A673 (cell line): Measurements from ENCODE around the gene NTSR2. TPM values are rescaled to one million over a fixed set of nuclear protein-coding genes. Genes with fewer than 3 reads are reported as not detected.

Experiments
- BruUV-seq: library from RNA; stranded (reverse); fragments of 400-500 nt; replicated peaks from 2 replicates; lab custom pipeline; 2021; lab: Mats Ljungman, UMichigan
- CTCF ChIA-PET: fragments of 300-600 bp; sonication (Branson Sonifier 250); formaldehyde crosslinking; loops from one replicate; lab custom pipeline; 2022; ENCODE audit warnings: antibody characterized with exemption; lab: Charles Lee
- POLR2A ChIA-PET: fragments of 300-600 bp; sonication (Branson Sonifier 250); formaldehyde crosslinking; loops from one replicate; lab custom pipeline; 2022; ENCODE audit warnings: antibody characterized with exemption; ENCODE audit not compliant: low non-redundant PET; lab: Charles Lee
- DNase-seq: peaks from one replicate; pipeline ENCODE4 v3.0.0-alpha.2; 2015; ENCODE audit warnings: low spot score
- H3K27ac ChIP-seq: fragments of 200-600 bp; sonication (generic); 2 replicates; pipeline ENCODE4 v1.5.1; 2016; ENCODE audit warnings: mixed run types, low read depth, mild to moderate bottlenecking, mixed read lengths, antibody characterized with exemption, low read length; ENCODE audit not compliant: poor library complexity, severe bottlenecking
- H3K27me3 ChIP-seq: fragments of 200-600 bp; sonication (generic); replicated peaks from 2 replicates; pipeline ENCODE4 v1.6.1; 2017; ENCODE audit warnings: mixed run types, low read depth, mild to moderate bottlenecking, mixed read lengths, antibody characterized with exemption, low read length; ENCODE audit not compliant: insufficient read depth, poor library complexity
- H3K36me3 ChIP-seq: fragments of 200-600 bp; sonication (generic); 2 replicates; pipeline ENCODE4 v1.6.1; 2016; ENCODE audit warnings: mixed run types, mild to moderate bottlenecking, mixed read lengths, antibody characterized with exemption, low read length; ENCODE audit not compliant: insufficient read depth, poor library complexity, severe bottlenecking
- H3K4me1 ChIP-seq: fragments of 200-600 bp; sonication (generic); 2 replicates; pipeline ENCODE4 v1.6.1; 2017; ENCODE audit warnings: mixed run types, mild to moderate bottlenecking, mixed read lengths, antibody characterized with exemption, low read length; ENCODE audit not compliant: insufficient read depth, poor library complexity, severe bottlenecking
- H3K4me3 ChIP-seq: fragments of 200-600 bp; sonication (generic); 2 replicates; pipeline ENCODE4 v1.5.1; 2016; ENCODE audit warnings: low read depth, mixed run types, mild to moderate bottlenecking, mixed read lengths, low read length; ENCODE audit not compliant: poor library complexity, severe bottlenecking
- H3K9me3 ChIP-seq: fragments of 200-600 bp; sonication (generic); 2 replicates; pipeline ENCODE4 v1.6.1; 2016; ENCODE audit warnings: mixed run types, low read depth, mild to moderate bottlenecking, mixed read lengths, antibody characterized with exemption, low read length; ENCODE audit not compliant: poor library complexity, severe bottlenecking
- CTCF ChIP-seq: fragments of 300-800, 200-600 bp; sonication (generic); conservative IDR thresholded peaks from 2 replicates; pipeline ENCODE4 v1.5.1; 2017; ENCODE audit warnings: low read depth, mild to moderate bottlenecking, antibody characterized with exemption, low read length, moderate library complexity, mixed read lengths
- EZH2 ChIP-seq: fragments of 200-600 bp; sonication (generic); IDR thresholded peaks from 2 replicates; pipeline ENCODE4 v1.6.1; 2017; ENCODE audit warnings: borderline replicate concordance, low read depth, mild to moderate bottlenecking, mixed read lengths, antibody characterized with exemption, low read length; ENCODE audit not compliant: poor library complexity, severe bottlenecking
- intact Hi-C: fragments of 100-400 bp; cut with micrococcal nuclease; formaldehyde crosslinking; loops from one replicate; pipeline ENCODE4 v1.10.0; 2022; ENCODE audit not compliant: unreplicated experiment
- total RNA-seq: library from RNA; stranded (reverse); gene quantifications from 2 replicates; pipeline ENCODE4 v1.2.3, GENCODE V29; 2021

The NTSR2 gene
- total RNA-seq, 1 experiment from 2014 or later, result not detected

GRCh38 chr2:11616851-11617415 lies 53.1 kb downstream of the NTSR2 start:
- ChIA-PET POLR2A (no interaction called here), CTCF (no interaction called here)
- intact Hi-C loops, result no loop called here
- no TSS peak for BruUV-seq
- no peak for TF ChIP-seq CTCF
- TF ChIP-seq EZH2, result no peak
- Histone ChIP-seq H3K27me3 (no peaks in the 10 kb centered on the region), H3K36me3 (no peaks in the 10 kb centered on the region), H3K4me3 (no peak overlapping the region), H3K4me1 (no peaks in the 10 kb centered on the region), H3K9me3 (no peaks in the 10 kb centered on the region), H3K27ac (no peak overlapping the region)
- no peak for DNase-seq

GRCh38 chr2:11616097-11616687 lies 53.8 kb downstream of the NTSR2 start:
- DNase-seq, result no peak
- Histone ChIP-seq H3K27ac (no peak overlapping the region), H3K4me1 (no peaks in the 10 kb centered on the region), H3K36me3 (no peaks in the 10 kb centered on the region), H3K4me3 (no peak overlapping the region), H3K9me3 (no peaks in the 10 kb centered on the region), H3K27me3 (no peaks in the 10 kb centered on the region)
- CTCF ChIA-PET, result no interaction called here
- no peak for TF ChIP-seq EZH2
- no peak for TF ChIP-seq CTCF
- intact Hi-C loops, result no loop called here
- no TSS peak for BruUV-seq
- POLR2A ChIA-PET, result no interaction called here

- CTCF ChIA-PET, result no interaction called here
- POLR2A ChIA-PET, result no interaction called here
- Histone ChIP-seq H3K27ac (no peak overlapping the region), H3K4me3 (no peak overlapping the region), H3K9me3 (no peaks in the 10 kb centered on the region), H3K27me3 (no peaks in the 10 kb centered on the region), H3K4me1 (no peaks in the 10 kb centered on the region), H3K36me3 (no peaks in the 10 kb centered on the region)
- TF ChIP-seq CTCF (no peak), EZH2 (no peak)
- DNase-seq, result no peak
- intact Hi-C loops, result no loop called here
- no TSS peak for BruUV-seq
These were observed 54.8 kb downstream of the NTSR2 start for GRCh38 chr2:11615209-11615608.
